Brain microvascular endothelial cell (primary cell): ENCODE measurements around the gene SMAD7.
A peak's percentile ranks its signal among the peaks of the same experiment; 100 is the strongest.

ENCODE experiments used
- DNase-seq: peaks from one replicate; pipeline ENCODE4 v3.0.0-alpha.2; 2020
- H3K27ac ChIP-seq: fragments of 250-450 bp; sonication (Bioruptor Pico); 2 replicates; pipeline ENCODE4 v1.5.1; 2020; ENCODE audit warnings: mild to moderate bottlenecking, moderate library complexity
- H3K27me3 ChIP-seq: fragments of 250-450 bp; sonication (Bioruptor Pico); replicated peaks from 2 replicates; pipeline ENCODE4 v1.5.1; 2020; ENCODE audit warnings: mild to moderate bottlenecking
- H3K36me3 ChIP-seq: fragments of 250-450 bp; sonication (Bioruptor Pico); replicated peaks from 2 replicates; pipeline ENCODE4 v1.5.1; 2020; ENCODE audit warnings: mild to moderate bottlenecking
- H3K4me3 ChIP-seq: 2 replicates; pipeline ENCODE4 v1.5.1; 2011; ENCODE audit warnings: low read depth, mild to moderate bottlenecking, control low read depth, low read length, moderate library complexity
- in situ Hi-C: cut with HindIII; loops from 2 replicates; pipeline ENCODE4 v1.10.0; 2017; ENCODE audit warnings: low sequenced_read_pairs, low pct_ligation_motif_present
- TF ChIP-seq, protein P1 (sequence below): IDR thresholded peaks from 2 replicates; pipeline ENCODE4 v1.5.1; 2011; ENCODE audit warnings: low read depth, mild to moderate bottlenecking, moderate library complexity, low read length, control low read depth, inconsistent platforms; ENCODE audit errors: missing control alignments

Gene SMAD7

DNA sequence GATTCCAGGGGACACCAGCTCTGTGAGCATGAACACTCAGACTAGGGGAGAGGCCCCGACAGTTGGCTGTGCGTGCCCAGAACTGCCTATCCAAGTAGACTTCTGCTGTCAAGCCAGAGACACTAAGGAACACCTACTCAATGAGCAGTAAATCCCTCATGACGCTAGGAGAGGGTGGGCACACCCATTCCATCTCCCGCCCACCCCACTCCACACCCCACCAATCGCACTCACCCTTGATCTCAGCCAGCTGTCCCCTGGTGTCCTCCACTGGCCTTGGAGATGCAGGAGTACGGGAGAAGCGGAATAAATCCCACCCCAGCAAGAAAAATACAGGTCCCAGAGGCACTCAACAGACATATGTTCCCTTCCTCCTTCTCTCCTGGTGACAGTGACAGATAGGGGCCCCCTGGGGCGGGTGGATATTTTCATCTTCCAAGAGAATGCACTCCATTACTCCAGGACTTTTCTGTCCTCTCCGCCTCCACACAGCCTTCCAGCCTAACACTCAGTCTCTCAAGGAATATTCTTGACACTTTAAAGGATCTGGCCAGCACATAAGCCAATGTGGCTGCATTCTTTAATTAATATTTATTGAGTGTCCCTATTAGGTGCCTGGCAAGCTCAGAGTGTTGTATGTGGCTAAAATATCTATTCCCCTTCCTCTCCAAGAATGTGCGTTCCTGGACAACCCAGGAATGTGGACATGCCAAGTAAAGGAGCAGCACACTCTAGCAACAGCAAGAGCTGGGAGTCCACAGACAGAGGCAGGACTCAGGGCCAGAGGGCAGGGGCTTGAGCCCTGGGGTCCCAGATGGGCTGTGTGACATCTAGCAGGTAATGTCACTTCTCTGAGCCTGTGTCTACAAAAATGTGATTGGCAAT, 13.1 kb upstream of the SMAD7 start:
- Histone ChIP-seq H3K4me3 (no peak overlapping the region), H3K27me3 (no peaks in the 10 kb centered on the region), H3K27ac (no peak overlapping the region), H3K36me3 (no peaks in the 10 kb centered on the region)
- DNase-seq: no peak
- in situ Hi-C loops: no loop called here
- TF ChIP-seq, protein P1, sequence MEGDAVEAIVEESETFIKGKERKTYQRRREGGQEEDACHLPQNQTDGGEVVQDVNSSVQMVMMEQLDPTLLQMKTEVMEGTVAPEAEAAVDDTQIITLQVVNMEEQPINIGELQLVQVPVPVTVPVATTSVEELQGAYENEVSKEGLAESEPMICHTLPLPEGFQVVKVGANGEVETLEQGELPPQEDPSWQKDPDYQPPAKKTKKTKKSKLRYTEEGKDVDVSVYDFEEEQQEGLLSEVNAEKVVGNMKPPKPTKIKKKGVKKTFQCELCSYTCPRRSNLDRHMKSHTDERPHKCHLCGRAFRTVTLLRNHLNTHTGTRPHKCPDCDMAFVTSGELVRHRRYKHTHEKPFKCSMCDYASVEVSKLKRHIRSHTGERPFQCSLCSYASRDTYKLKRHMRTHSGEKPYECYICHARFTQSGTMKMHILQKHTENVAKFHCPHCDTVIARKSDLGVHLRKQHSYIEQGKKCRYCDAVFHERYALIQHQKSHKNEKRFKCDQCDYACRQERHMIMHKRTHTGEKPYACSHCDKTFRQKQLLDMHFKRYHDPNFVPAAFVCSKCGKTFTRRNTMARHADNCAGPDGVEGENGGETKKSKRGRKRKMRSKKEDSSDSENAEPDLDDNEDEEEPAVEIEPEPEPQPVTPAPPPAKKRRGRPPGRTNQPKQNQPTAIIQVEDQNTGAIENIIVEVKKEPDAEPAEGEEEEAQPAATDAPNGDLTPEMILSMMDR: no peak

DNA sequence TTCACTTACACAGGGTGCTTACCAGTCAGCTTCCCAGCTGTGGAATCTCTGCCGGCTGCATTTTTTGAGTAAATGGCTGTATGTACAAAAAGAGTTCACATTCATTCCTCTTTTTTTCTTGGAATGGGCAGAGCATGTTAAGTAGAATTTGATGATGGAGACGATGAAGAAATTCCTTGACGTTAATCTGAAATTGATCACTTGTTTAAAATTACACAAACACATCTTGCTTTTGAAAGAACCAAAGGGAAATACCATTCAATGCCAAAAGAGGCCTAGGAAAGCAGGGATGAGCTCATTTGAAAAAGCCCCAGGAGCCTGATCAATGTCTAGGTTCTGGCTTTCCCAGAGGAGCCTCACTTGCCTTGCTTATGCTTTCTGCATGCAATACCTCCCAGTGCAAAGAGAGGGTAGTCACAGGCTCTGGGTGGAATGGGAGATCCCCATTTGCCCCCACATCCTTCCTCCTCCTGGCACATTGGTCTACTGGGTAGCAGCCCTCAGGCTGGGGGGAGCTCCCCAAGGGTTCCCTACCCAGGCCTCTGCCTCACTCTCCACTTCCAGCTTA, 12.3 kb upstream of the SMAD7 start:
- TF ChIP-seq, protein P1: peak; percentile 4

DNA sequence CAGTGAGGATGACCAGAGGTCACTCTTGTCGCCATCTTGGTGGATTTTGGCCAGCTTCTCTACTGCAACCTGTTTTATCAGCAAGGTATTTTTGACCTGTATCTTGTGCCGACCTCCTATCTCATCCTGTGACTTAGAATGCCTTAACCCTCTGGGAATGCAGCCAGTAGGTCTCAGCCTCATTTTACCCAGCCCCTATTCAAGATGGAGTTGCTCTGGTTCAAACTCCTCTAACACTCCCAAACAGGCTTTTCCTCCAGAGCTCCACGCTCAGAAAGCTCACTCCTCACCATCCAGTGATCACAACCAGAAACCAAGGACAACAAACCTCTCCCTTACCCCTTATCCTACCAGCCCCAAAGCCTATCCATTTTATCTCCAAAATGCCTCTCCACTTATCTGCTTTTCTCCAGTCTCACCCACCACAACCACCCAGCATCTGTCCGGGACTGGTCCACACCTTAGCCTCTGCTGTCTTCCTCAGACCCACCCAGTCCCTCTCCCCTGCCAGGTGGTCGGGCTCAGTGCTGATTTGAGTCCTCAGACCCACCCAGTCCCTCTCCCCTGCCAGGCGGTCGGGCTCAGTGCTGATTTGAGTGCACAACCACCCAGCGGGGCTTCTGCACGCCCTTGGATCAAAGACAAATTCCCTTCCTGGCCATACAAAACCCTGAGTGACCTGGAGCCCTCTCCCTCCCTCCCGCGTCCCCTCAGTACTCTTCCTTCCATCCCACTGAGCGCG, 11.7 kb upstream of the SMAD7 start:
- no peaks in the 10 kb centered on the region for H3K36me3 ChIP-seq
- in situ Hi-C loops: no loop called here
- H3K27ac ChIP-seq: no peak overlapping the region
- H3K27me3 ChIP-seq: no peaks in the 10 kb centered on the region
- no peak overlapping the region for H3K4me3 ChIP-seq
- TF ChIP-seq, protein P1: no peak
- no peak for DNase-seq

More for the DNA sequence above, 12.3 kb upstream of the SMAD7 start:
- H3K36me3 ChIP-seq: no peaks in the 10 kb centered on the region
- H3K4me3 ChIP-seq: no peak overlapping the region
- H3K27me3 ChIP-seq: no peaks in the 10 kb centered on the region
- DNase-seq: no peak
- in situ Hi-C loops: no loop called here
- H3K27ac ChIP-seq: no peak overlapping the region

DNA sequence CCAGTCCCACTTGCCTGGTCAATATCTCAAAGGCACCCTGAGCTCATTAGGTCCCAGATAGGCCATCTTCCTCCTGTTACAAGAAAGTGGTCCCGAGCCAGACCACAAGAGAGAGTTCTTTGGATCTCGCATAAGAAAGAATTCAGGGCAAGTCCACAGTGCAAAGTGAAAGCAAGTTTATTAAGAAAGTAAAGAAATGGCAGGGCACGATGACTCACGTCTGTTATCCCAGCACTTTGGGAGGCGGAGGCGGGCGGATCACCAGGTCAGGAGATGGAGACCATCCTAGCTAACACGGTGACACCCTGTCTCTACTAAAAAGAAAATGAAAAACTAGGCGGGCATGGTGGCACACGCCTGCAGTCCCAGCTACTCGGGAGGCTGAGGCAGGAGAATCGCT, 10.8 kb upstream of the SMAD7 start:
- no peaks in the 10 kb centered on the region for H3K27me3 ChIP-seq
- H3K36me3 ChIP-seq: no peaks in the 10 kb centered on the region
- no peak overlapping the region for H3K4me3 ChIP-seq
- in situ Hi-C loops: no loop called here
- TF ChIP-seq, protein P1: no peak
- H3K27ac ChIP-seq: peak overlapping the region; percentile 97
- peak; percentile 80 for DNase-seq

DNA sequence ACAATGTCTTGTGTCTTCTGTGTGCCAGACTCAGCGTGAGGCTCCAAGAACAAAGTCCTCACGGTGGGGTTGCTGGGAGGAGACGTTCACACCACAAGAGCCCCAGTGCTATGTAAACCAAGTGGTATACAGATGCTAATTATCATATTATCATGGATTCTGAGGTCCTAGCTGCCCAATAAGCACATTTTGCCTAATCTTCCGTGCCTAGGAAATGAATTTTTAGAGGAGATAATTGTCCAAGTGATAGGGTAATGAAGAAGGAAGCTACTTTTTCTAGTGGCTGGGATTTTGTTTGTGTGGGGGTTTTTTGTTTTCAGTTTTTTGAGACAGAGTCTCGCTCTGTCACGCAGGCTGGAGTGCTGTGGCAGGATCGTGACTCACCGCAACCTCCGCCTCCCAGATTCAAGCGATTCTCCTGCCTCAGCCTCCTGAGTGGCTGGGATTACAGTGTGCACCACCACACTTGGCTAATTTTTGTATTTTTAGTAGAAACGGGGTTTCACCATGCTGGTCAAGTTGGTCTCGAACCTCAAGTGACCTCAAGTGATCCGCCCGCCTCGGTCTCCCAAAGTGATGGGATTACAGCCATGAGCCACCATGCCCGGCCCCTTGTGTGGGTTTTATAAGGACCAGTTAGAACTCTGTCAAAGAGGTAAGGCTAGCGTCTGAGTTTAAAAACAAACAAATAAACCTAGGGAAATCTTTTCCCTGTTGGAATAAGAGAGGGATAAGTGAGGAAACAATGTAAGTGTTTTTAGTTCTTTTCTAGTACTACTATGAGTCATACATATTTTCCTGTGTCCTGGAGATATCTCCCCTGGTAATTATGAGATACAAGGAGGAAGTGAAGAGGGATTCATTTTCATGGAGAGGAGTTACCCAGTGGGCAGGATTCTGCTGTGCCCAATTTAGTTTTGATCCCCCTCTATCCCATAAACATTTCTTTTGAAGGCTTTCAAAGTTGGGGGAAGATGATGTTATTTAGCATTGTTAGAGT, 9.5 kb upstream of the SMAD7 start:
- Histone ChIP-seq H3K27ac (peak overlapping the region; percentile 97), H3K27me3 (no peaks in the 10 kb centered on the region), H3K4me3 (no peak overlapping the region), H3K36me3 (no peaks in the 10 kb centered on the region)
- TF ChIP-seq, protein P1: no peak
- in situ Hi-C loops: no loop called here
- peak; percentile 78 for DNase-seq
